ENCODE measurements around the gene DRAXIN. TPM values are rescaled to one million over a fixed set of nuclear protein-coding genes. Genes with fewer than 3 reads are reported as not detected.

Gene DRAXIN
- total RNA-seq, 1 experiment from 2014 or later: 0.05 TPM

GRCh38 chr1:11648039-11648438 is 43.5 kb upstream of the DRAXIN start:
- Histone ChIP-seq H3K27me3 (replicated peaks; ENCODE audit: control insufficient read depth, insufficient read depth, low read length) (no peaks in the 10 kb centered on the region), H3K9me3 (no peaks in the 10 kb centered on the region), H3K4me3 (ENCODE audit: low read depth, low read length) (no peak overlapping the region), H3K4me1 (peaks cover 7% of the 10 kb centered on the region), H3K36me3 (ENCODE audit: control insufficient read depth, insufficient read depth, low read length) (no peaks in the 10 kb centered on the region)
- Mint-ChIP-seq H3K27me3 (ENCODE audit: insufficient read depth, unreplicated experiment) (no peaks in the 10 kb centered on the region), H3K4me3 (ENCODE audit: unreplicated experiment) (no peak overlapping the region), H3K27ac (ENCODE audit: unreplicated experiment) (no peak overlapping the region), H3K4me1 (ENCODE audit: low read depth, unreplicated experiment) (no peaks in the 10 kb centered on the region), H3K36me3 (ENCODE audit: insufficient read depth, unreplicated experiment) (peaks cover 14% of the 10 kb centered on the region), H3K9me3 (ENCODE audit: unreplicated experiment) (no peaks in the 10 kb centered on the region)
- ChIA-PET CTCF (no interaction called here), POLR2A (no interaction called here)
- intact Hi-C loops (cut with micrococcal nuclease; ENCODE audit: unreplicated experiment): loop anchor here (5.0 to 10.0 kb wide), 2 partner anchors 73 to 611 kb away; no protein-coding TSS in a partner anchor
- no peak for TF ChIP-seq CTCF (IDR thresholded peaks at IDR 0.05; ENCODE audit: insufficient read depth in 1 of 2, low read depth in 1 of 2, low read length in 1 of 2, severe bottlenecking in 1 of 2, unreplicated experiment in 1 of 2)
- no peak for DNase-seq
- no TSS peak for BruUV-seq (replicated peaks)

GRCh38 chr1:11648732-11649158 is 42.8 kb upstream of the DRAXIN start:
- Histone ChIP-seq H3K9me3 (no peaks in the 10 kb centered on the region), H3K27me3 (replicated peaks; ENCODE audit: control insufficient read depth, insufficient read depth, low read length) (no peaks in the 10 kb centered on the region), H3K4me1 (peaks cover 8% of the 10 kb centered on the region), H3K4me3 (ENCODE audit: low read depth, low read length) (no peak overlapping the region), H3K36me3 (ENCODE audit: control insufficient read depth, insufficient read depth, low read length) (no peaks in the 10 kb centered on the region)
- H3K27ac Mint-ChIP-seq (ENCODE audit: unreplicated experiment): no peak overlapping the region
- no TSS peak for BruUV-seq (replicated peaks)
- no peaks in the 10 kb centered on the region for H3K27me3 Mint-ChIP-seq (ENCODE audit: insufficient read depth, unreplicated experiment)
- H3K4me1 Mint-ChIP-seq (ENCODE audit: low read depth, unreplicated experiment): no peaks in the 10 kb centered on the region
- TF ChIP-seq CTCF (IDR thresholded peaks at IDR 0.05; ENCODE audit: insufficient read depth in 1 of 2, low read depth in 1 of 2, low read length in 1 of 2, severe bottlenecking in 1 of 2, unreplicated experiment in 1 of 2): no peak
- no peaks in the 10 kb centered on the region for H3K9me3 Mint-ChIP-seq (ENCODE audit: unreplicated experiment)
- H3K36me3 Mint-ChIP-seq (ENCODE audit: insufficient read depth, unreplicated experiment): peaks cover 19% of the 10 kb centered on the region
- intact Hi-C loops (cut with micrococcal nuclease; ENCODE audit: unreplicated experiment): loop anchor here (5.0 to 10.0 kb wide), 2 partner anchors 74 to 611 kb away; no protein-coding TSS in a partner anchor
- POLR2A ChIA-PET: no interaction called here
- DNase-seq: no peak
- CTCF ChIA-PET: no interaction called here
- no peak overlapping the region for H3K4me3 Mint-ChIP-seq (ENCODE audit: unreplicated experiment)

- H3K27me3 Mint-ChIP-seq (ENCODE audit: insufficient read depth, unreplicated experiment): no peaks in the 10 kb centered on the region
- Histone ChIP-seq H3K27me3 (replicated peaks; ENCODE audit: control insufficient read depth, insufficient read depth, low read length) (no peaks in the 10 kb centered on the region), H3K36me3 (ENCODE audit: control insufficient read depth, insufficient read depth, low read length) (no peaks in the 10 kb centered on the region), H3K4me3 (ENCODE audit: low read depth, low read length) (no peak overlapping the region), H3K4me1 (peaks cover 8% of the 10 kb centered on the region), H3K9me3 (no peaks in the 10 kb centered on the region)
- DNase-seq: no peak
- H3K27ac Mint-ChIP-seq (ENCODE audit: unreplicated experiment): no peak overlapping the region
- no peak for TF ChIP-seq CTCF (IDR thresholded peaks at IDR 0.05; ENCODE audit: insufficient read depth in 1 of 2, low read depth in 1 of 2, low read length in 1 of 2, severe bottlenecking in 1 of 2, unreplicated experiment in 1 of 2)
- peaks cover 20% of the 10 kb centered on the region for H3K36me3 Mint-ChIP-seq (ENCODE audit: insufficient read depth, unreplicated experiment)
- no peaks in the 10 kb centered on the region for H3K4me1 Mint-ChIP-seq (ENCODE audit: low read depth, unreplicated experiment)
- ChIA-PET POLR2A (no interaction called here), CTCF (interaction anchor here (1.4 kb wide), 1 partner anchor 71 kb away, joined by 3 read pairs; no protein-coding TSS in a partner anchor)
- BruUV-seq (replicated peaks): no TSS peak
- intact Hi-C loops (cut with micrococcal nuclease; ENCODE audit: unreplicated experiment): loop anchor here (5.0 to 10.0 kb wide), 2 partner anchors 74 to 612 kb away; no protein-coding TSS in a partner anchor
- no peak overlapping the region for H3K4me3 Mint-ChIP-seq (ENCODE audit: unreplicated experiment)
- H3K9me3 Mint-ChIP-seq (ENCODE audit: unreplicated experiment): no peaks in the 10 kb centered on the region
Measured at GRCh38 chr1:11649237-11649623, 42.3 kb upstream of the DRAXIN start.
